NT2/D1 (cell line): ENCODE data around the gene ZSCAN9.

Experiments used
- YY1 ChIP-seq: IDR thresholded peaks from 2 replicates; pipeline ENCODE4 v1.6.1; 2011; ENCODE audit not compliant: insufficient read length, insufficient read depth
- ZNF274 ChIP-seq: IDR thresholded peaks from 2 replicates; pipeline ENCODE4 v1.6.1; 2011; ENCODE audit warnings: mild to moderate bottlenecking, low read depth, low read length

- no peak for TF ChIP-seq YY1
- TF ChIP-seq ZNF274 = no peak
Measured at GRCh38 chr6:28264834-28265401, 39.8 kb downstream of the ZSCAN9 start.
